PC-3 (cell line): Measurements from ENCODE around the gene ARHGAP19. TPM values are rescaled to one million over a fixed set of nuclear protein-coding genes. Genes with fewer than 3 reads are reported as not detected.
A peak's percentile ranks its signal among the peaks of the same experiment; 100 is the strongest.

ENCODE experiments used
- ATAC-seq: fragments of 200-7000 bp; cut with Tn5 transposase; 2 replicates; pipeline ENCODE4 v1.9.1; 2020; ENCODE audit warnings: mild to moderate bottlenecking, moderate library complexity
- BruUV-seq: library from RNA; stranded (reverse); fragments of 400-500 nt; replicated peaks from 2 replicates; lab custom pipeline; 2021; lab: Mats Ljungman, UMichigan
- CTCF ChIA-PET: fragments of 300-600 bp; sonication (Branson Sonifier 250); formaldehyde crosslinking; loops from one replicate; lab custom pipeline; 2022; ENCODE audit warnings: antibody characterized with exemption; lab: Charles Lee
- POLR2A ChIA-PET: fragments of 300-600 bp; sonication (Branson Sonifier 250); formaldehyde crosslinking; loops from one replicate; lab custom pipeline; 2022; ENCODE audit warnings: antibody characterized with exemption; ENCODE audit not compliant: unreplicated experiment; lab: Charles Lee
- DNase-seq: peaks from one replicate; pipeline ENCODE4 v3.0.0-alpha.2; 2015
- H2AFZ ChIP-seq: fragments of 300-600 bp; sonication (generic); 2 replicates; pipeline ENCODE4 v1.6.0; 2016; ENCODE audit warnings: antibody characterized with exemption, low read length
- H3F3A ChIP-seq: fragments of 300-600 bp; sonication (generic); one replicate; pipeline ENCODE4 v1.6.0; 2017; ENCODE audit warnings: antibody characterized with exemption, low read length, control low read depth, mild to moderate bottlenecking; ENCODE audit not compliant: unreplicated experiment
- H3K27ac ChIP-seq: fragments of 300-600 bp; sonication (generic); 2 replicates; pipeline ENCODE4 v1.5.1; 2016; ENCODE audit warnings: mild to moderate bottlenecking, low read length
- H3K27me3 ChIP-seq: fragments of 300-600 bp; sonication (generic); 2 replicates; pipeline ENCODE4 v1.6.1; 2016; ENCODE audit warnings: low read length, mixed read lengths
- H3K36me3 ChIP-seq: fragments of 300-600 bp; sonication (generic); 2 replicates; pipeline ENCODE4 v1.6.1; 2016; ENCODE audit warnings: low read depth, mixed run types, low read length, mixed read lengths
- H3K4me1 ChIP-seq: fragments of 300-600 bp; sonication (generic); 2 replicates; pipeline ENCODE4 v1.5.1; 2016; ENCODE audit warnings: low read length; ENCODE audit not compliant: insufficient read depth
- H3K4me2 ChIP-seq: fragments of 300-600 bp; sonication (generic); 2 replicates; pipeline ENCODE4 v1.6.0; 2016; ENCODE audit warnings: low read length
- H3K4me3 ChIP-seq: fragments of 300-600 bp; sonication (generic); 2 replicates; pipeline ENCODE4 v1.5.1; 2016; ENCODE audit warnings: mild to moderate bottlenecking, low read length, mixed read lengths
- H3K79me2 ChIP-seq: fragments of 300-600 bp; sonication (generic); 2 replicates; pipeline ENCODE4 v1.6.1; 2017; ENCODE audit warnings: low read length, mixed read lengths
- H3K9ac ChIP-seq: fragments of 300-600 bp; sonication (generic); 2 replicates; pipeline ENCODE4 v1.6.0; 2016; ENCODE audit warnings: mild to moderate bottlenecking, low read length
- H3K9me2 ChIP-seq: fragments of 300-600 bp; sonication (generic); replicated peaks from 2 replicates; pipeline ENCODE4 v1.6.1; 2016; ENCODE audit warnings: mixed run types, low read length, mixed read lengths
- H3K9me3 ChIP-seq: fragments of 300-600 bp; sonication (generic); 2 replicates; pipeline ENCODE4 v1.6.1; 2016; ENCODE audit warnings: low read length, mixed read lengths
- H4K20me1 ChIP-seq: fragments of 300-600 bp; sonication (generic); 2 replicates; pipeline ENCODE4 v1.6.1; 2016; ENCODE audit warnings: low read length, mixed read lengths
- EZH2 ChIP-seq: fragments of 300-600 bp; sonication (generic); IDR thresholded peaks from one replicate; pipeline ENCODE4 v1.6.1; 2017; ENCODE audit warnings: antibody characterized with exemption, mild to moderate bottlenecking, low read length; ENCODE audit not compliant: unreplicated experiment
- EZH2phosphoT487 ChIP-seq: fragments of 300-600 bp; sonication (generic); IDR thresholded peaks from 2 replicates; pipeline ENCODE4 v1.6.1; 2018; ENCODE audit warnings: mild to moderate bottlenecking, antibody characterized with exemption, low read length, borderline replicate concordance
- intact Hi-C: fragments of 100-400 bp; cut with micrococcal nuclease; formaldehyde crosslinking; loops from 2 replicates; pipeline ENCODE4 v1.9.0; 2023
- total RNA-seq: library from RNA; depleted of rRNA; stranded (reverse); fragments of >200 nt; gene quantifications from 2 replicates; pipeline ENCODE4 v1.2.3, GENCODE V29; 2014
- TF ChIP-seq, protein P1 (sequence below): fragments of 300-600 bp; sonication (generic); conservative IDR thresholded peaks from 2 replicates; pipeline ENCODE4 v1.5.1; 2017; ENCODE audit warnings: antibody characterized with exemption, low read depth, mild to moderate bottlenecking, low read length

The ARHGAP19 gene
- total RNA-seq, 1 experiment from 2014 or later = 9.8 TPM

DNA sequence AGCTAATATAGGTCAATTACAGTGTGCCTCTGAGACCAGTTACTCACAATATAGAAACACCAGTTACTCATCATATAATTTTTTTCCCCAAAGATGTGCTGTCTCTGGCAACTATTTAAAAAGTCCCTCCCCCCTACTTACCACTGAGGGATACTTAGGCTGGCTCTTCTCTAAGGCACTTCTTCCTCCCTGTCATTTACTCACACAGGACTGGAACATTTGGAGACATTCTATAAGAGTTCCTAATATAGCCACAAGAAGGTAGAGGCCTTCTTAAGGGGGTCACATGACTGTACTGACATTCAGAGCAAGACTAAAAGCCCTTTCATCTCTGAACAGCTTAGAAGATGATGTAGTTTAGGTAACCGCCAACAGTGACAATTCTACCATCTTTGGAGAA, 62.3 kb downstream of the ARHGAP19 start:
- Histone ChIP-seq H3K9me3 (no peaks in the 10 kb centered on the region), H2AFZ (no peak overlapping the region), H3K4me3 (no peak overlapping the region), H3F3A (no peaks in the 10 kb centered on the region), H3K27me3 (no peaks in the 10 kb centered on the region), H3K4me2 (peak overlapping the region; percentile 74), H3K36me3 (no peaks in the 10 kb centered on the region), H3K4me1 (peaks cover 22% of the 10 kb centered on the region), H3K9ac (peak overlapping the region; percentile 52; the same call in 1 of the 2 replicates), H4K20me1 (no peaks in the 10 kb centered on the region), H3K9me2 (no peaks in the 10 kb centered on the region), H3K27ac (peak overlapping the region; percentile 86), H3K79me2 (no peaks in the 10 kb centered on the region)
- ATAC-seq (peak; percentile 76), DNase-seq (peak; percentile 48)
- intact Hi-C loops = no loop called here
- TF ChIP-seq EZH2 (no peak), EZH2phosphoT487 (no peak)
- TF ChIP-seq, protein P1, sequence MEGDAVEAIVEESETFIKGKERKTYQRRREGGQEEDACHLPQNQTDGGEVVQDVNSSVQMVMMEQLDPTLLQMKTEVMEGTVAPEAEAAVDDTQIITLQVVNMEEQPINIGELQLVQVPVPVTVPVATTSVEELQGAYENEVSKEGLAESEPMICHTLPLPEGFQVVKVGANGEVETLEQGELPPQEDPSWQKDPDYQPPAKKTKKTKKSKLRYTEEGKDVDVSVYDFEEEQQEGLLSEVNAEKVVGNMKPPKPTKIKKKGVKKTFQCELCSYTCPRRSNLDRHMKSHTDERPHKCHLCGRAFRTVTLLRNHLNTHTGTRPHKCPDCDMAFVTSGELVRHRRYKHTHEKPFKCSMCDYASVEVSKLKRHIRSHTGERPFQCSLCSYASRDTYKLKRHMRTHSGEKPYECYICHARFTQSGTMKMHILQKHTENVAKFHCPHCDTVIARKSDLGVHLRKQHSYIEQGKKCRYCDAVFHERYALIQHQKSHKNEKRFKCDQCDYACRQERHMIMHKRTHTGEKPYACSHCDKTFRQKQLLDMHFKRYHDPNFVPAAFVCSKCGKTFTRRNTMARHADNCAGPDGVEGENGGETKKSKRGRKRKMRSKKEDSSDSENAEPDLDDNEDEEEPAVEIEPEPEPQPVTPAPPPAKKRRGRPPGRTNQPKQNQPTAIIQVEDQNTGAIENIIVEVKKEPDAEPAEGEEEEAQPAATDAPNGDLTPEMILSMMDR = no peak
- BruUV-seq = no TSS peak
- ChIA-PET CTCF (interaction anchor here (1.2 to 1.6 kb wide), 2 partner anchors 33 to 157 kb away, joined by 3 to 9 read pairs; no protein-coding TSS in a partner anchor), POLR2A (interaction anchor here (0.7 kb wide), 1 partner anchor 157 kb away, joined by 6 read pairs; no protein-coding TSS in a partner anchor)

DNA sequence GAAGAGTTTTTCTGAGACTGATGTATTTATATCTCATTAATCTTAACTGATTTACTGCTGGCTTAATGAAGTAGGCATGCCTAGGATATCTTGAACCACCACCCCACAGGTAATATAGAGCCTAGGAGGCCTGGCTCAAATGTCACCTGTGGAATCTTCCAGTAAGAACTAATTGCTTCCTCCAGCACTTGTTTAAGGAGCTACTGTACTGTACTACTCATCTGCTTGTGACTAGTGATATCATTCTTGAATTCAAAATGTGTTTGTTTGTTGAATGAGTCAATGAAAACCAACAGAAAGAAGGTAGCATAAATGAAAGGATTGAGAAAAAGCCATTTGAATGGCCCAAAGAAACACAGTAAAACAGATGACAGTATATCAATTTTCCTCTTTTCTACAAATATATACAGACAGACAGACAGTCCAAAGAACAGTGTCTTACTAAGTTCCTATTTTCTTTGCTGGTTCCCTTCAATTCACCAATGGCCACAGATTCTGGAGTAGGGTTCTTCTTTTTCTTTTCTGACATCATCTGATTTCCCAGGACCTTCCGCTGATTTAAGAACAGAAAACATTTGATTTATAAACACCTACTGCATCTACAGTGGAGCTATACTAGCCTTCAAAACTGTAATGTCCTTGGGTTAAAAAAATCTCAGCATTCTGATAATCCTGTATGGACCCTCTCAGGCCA, 63.0 kb downstream of the ARHGAP19 start:
- ChIA-PET POLR2A (interaction anchor here (0.7 kb wide), 1 partner anchor 157 kb away, joined by 6 read pairs; no protein-coding TSS in a partner anchor), CTCF (interaction anchor here (1.2 to 1.6 kb wide), 2 partner anchors 33 to 156 kb away, joined by 3 to 9 read pairs; no protein-coding TSS in a partner anchor)
- Histone ChIP-seq H3K36me3 (no peaks in the 10 kb centered on the region), H3K4me2 (peak overlapping the region; percentile 74), H4K20me1 (no peaks in the 10 kb centered on the region), H3K27me3 (no peaks in the 10 kb centered on the region), H3K9ac (peak overlapping the region; percentile 52), H3K9me2 (no peaks in the 10 kb centered on the region), H3K27ac (peak overlapping the region; percentile 86), H3K79me2 (no peaks in the 10 kb centered on the region), H3K4me3 (peak overlapping the region; percentile 29; the same call in 1 of the 2 replicates), H3F3A (no peaks in the 10 kb centered on the region), H3K9me3 (no peaks in the 10 kb centered on the region), H3K4me1 (peaks cover 22% of the 10 kb centered on the region), H2AFZ (no peak overlapping the region)
- BruUV-seq = TSS peak; percentile 26
- no peak for TF ChIP-seq EZH2phosphoT487
- TF ChIP-seq, protein P1 = no peak
- TF ChIP-seq EZH2 = no peak
- ATAC-seq = peak; percentile 89
- intact Hi-C loops = no loop called here
- peak; percentile 63 for DNase-seq

GRCh38 chr10:97228775-97229157, 63.7 kb downstream of the ARHGAP19 start:
- POLR2A ChIA-PET = no interaction called here
- DNase-seq (no peak), ATAC-seq (no peak)
- Histone ChIP-seq H3K9me2 (no peaks in the 10 kb centered on the region), H3K36me3 (no peaks in the 10 kb centered on the region), H3F3A (no peaks in the 10 kb centered on the region), H3K9ac (no peak overlapping the region), H3K4me3 (no peak overlapping the region), H3K4me1 (peaks cover 22% of the 10 kb centered on the region), H2AFZ (no peak overlapping the region), H3K4me2 (0 out of 2 replicates have a peak overlapping the region, but pooled peaks have one; percentile 74), H3K79me2 (no peaks in the 10 kb centered on the region), H3K27me3 (no peaks in the 10 kb centered on the region), H3K9me3 (no peaks in the 10 kb centered on the region), H3K27ac (peak overlapping the region; percentile 86), H4K20me1 (no peaks in the 10 kb centered on the region)
- TSS peak; percentile 86 for BruUV-seq
- intact Hi-C loops = no loop called here
- TF ChIP-seq EZH2 (no peak), EZH2phosphoT487 (no peak)
- TF ChIP-seq, protein P1 = no peak
- CTCF ChIA-PET = no interaction called here
